Medulla oblongata (tissue), 1 donor: ENCODE measurements around the gene C2orf68.
"Not testable (repeated sequence)": the region's sequence is repeated elsewhere in the genome, so short reads cannot be mapped to it uniquely, and the experiment has no call there.

Source experiments
- DNase-seq: peaks from one replicate; pipeline ENCODE4 v3.0.0-alpha.2; 2015; ENCODE audit errors: extremely low spot score

C2orf68 gene

GRCh38 chr2:85631316-85631715 is 19.4 kb upstream of the C2orf68 start:
- DNase-seq, result no peak

GRCh38 chr2:85628658-85629057 is 16.8 kb upstream of the C2orf68 start:
- no peak for DNase-seq

- DNase-seq, result no peak
Measured at GRCh38 chr2:85623991-85624390, 12.1 kb upstream of the C2orf68 start.

GRCh38 chr2:85621338-85621737 is 9.5 kb upstream of the C2orf68 start:
- no peak for DNase-seq

GRCh38 chr2:85619617-85620016 is 7.8 kb upstream of the C2orf68 start:
- no peak for DNase-seq

GRCh38 chr2:85617723-85618122 is 5.9 kb upstream of the C2orf68 start:
- DNase-seq, result not testable (repeated sequence)

- DNase-seq, result no peak
Measured at GRCh38 chr2:85615413-85615728, 3.5 kb upstream of the C2orf68 start.

GRCh38 chr2:85614757-85615156 is 2.9 kb upstream of the C2orf68 start:
- DNase-seq, result not testable (repeated sequence)

GRCh38 chr2:85613717-85614515 is 2.0 kb upstream of the C2orf68 start:
- DNase-seq, result no peak

- DNase-seq, result no peak
Measured at GRCh38 chr2:85611217-85611704, 605 bp downstream of the C2orf68 start.

- no peak for DNase-seq
Measured at GRCh38 chr2:85607268-85608215, 4.3 kb downstream of the C2orf68 start.

- DNase-seq, result no peak
Measured at GRCh38 chr2:85606116-85606455, 5.8 kb downstream of the C2orf68 start.

GRCh38 chr2:85605406-85606115 is 6.3 kb downstream of the C2orf68 start:
- no peak for DNase-seq

GRCh38 chr2:85604568-85605339 is 7.1 kb downstream of the C2orf68 start:
- DNase-seq, result no peak

GRCh38 chr2:85604133-85604444 is 7.8 kb downstream of the C2orf68 start:
- not testable (repeated sequence) for DNase-seq

GRCh38 chr2:85602476-85603234 is 9.2 kb downstream of the C2orf68 start, which contains the start of gene TMEM150A:
Gene TMEM150A (minus strand): TSS chr2:85602698. CDS start chr2:85601948, 750 bp downstream.
- DNase-seq, result peak; percentile 97

- peak; percentile 62 for DNase-seq
Measured at GRCh38 chr2:85601771-85602475, 9.9 kb downstream of the C2orf68 start.

- no peak for DNase-seq
Measured at GRCh38 chr2:85600951-85601770, 10.7 kb downstream of the C2orf68 start.

- no peak for DNase-seq
Measured at GRCh38 chr2:85600235-85600575, 11.7 kb downstream of the C2orf68 start.
